ENCODE results near the gene RBM15B.

Gene RBM15B

GRCh38 chr3:51392355-51393133 is 1.5 kb downstream of the RBM15B start:
- DNase-seq (ENCODE audit: low read depth), result no peak
- H3K4me3 ChIP-seq (replicated peaks; ENCODE audit: low read depth, low read length), result peak overlapping the region; percentile 63
- TF ChIP-seq CTCF (IDR thresholded peaks at IDR 0.05; ENCODE audit: low read length, missing control alignments), result no peak

DNA sequence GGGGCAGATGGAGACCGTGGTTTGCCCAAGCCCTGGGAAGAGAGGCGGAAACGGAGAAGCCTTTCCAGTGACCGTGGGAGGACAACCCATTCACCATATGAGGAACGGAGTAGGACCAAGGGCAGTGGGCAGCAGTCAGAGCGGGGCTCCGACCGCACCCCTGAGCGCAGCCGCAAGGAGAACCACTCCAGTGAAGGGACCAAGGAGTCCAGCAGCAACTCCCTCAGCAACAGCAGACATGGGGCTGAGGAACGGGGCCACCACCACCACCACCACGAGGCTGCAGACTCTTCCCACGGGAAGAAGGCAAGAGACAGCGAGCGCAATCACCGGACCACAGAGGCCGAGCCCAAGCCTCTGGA is 2.0 kb downstream of the RBM15B start:
- H3K4me3 ChIP-seq (replicated peaks; ENCODE audit: low read depth, low read length), result no peak overlapping the region
- no peak for DNase-seq (ENCODE audit: low read depth)
- no peak for TF ChIP-seq CTCF (IDR thresholded peaks at IDR 0.05; ENCODE audit: low read length, missing control alignments)

DNA sequence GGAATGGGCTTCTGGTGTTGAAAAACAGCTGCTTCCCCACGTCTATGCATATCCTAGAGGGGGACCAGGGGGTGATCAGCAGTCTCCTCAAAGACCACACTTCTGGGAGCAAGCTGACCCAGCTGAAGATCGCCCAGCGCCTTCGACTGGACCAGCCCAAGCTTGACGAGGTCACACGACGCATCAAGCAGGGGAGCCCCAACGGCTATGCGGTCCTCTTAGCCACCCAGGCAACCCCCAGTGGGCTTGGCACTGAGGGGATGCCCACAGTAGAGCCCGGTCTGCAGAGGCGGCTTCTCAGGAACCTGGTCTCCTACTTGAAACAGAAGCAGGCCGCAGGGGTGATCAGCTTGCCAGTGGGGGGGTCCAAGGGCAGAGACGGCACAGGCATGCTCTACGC is 2.5 kb downstream of the RBM15B start:
- TF ChIP-seq CTCF (IDR thresholded peaks at IDR 0.05; ENCODE audit: low read length, missing control alignments), result no peak
- H3K4me3 ChIP-seq (replicated peaks; ENCODE audit: low read depth, low read length), result no peak overlapping the region
- DNase-seq (ENCODE audit: low read depth), result no peak

DNA sequence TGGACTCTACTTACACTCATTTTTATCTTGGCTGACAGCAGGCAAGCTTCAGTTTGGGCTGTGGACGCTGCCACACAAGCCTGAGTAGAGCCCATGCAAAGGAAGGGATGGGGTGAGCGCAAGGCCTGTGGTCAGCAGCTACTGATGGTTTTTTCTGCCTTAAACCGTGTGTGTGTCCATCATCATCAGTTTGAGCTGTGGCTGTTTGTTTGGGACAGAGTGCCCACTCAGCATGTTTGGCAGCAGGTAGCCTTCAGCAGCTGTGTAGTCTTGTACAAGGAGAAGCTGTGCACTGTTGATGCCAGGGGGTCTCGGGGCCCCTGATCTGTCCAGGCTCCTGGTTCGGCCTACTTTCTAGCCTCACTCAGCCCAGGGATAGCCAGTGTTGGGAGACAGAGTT is 3.5 kb downstream of the RBM15B start:
- no peak for TF ChIP-seq CTCF (IDR thresholded peaks at IDR 0.05; ENCODE audit: low read length, missing control alignments)
- H3K4me3 ChIP-seq (replicated peaks; ENCODE audit: low read depth, low read length), result no peak overlapping the region
- no peak for DNase-seq (ENCODE audit: low read depth)

- H3K4me3 ChIP-seq (replicated peaks; ENCODE audit: low read depth, low read length), result no peak overlapping the region
- TF ChIP-seq CTCF (IDR thresholded peaks at IDR 0.05; ENCODE audit: low read length, missing control alignments), result no peak
- no peak for DNase-seq (ENCODE audit: low read depth)
These were observed 4.6 kb downstream of the RBM15B start for GRCh38 chr3:51395493-51396213.

- no peak for DNase-seq (ENCODE audit: low read depth)
- TF ChIP-seq CTCF (IDR thresholded peaks at IDR 0.05; ENCODE audit: low read length, missing control alignments), result no peak
- H3K4me3 ChIP-seq (replicated peaks; ENCODE audit: low read depth, low read length), result no peak overlapping the region
These were observed 5.3 kb downstream of the RBM15B start for GRCh38 chr3:51396401-51396800.
